GM19351 (cell line): ENCODE results near the gene NFYC.

Experiments used
- ATAC-seq: cut with Tn5 transposase; IDR thresholded peaks from one replicate; pipeline ENCODE4 v1.9.1; 2021; ENCODE audit warnings: mild to moderate bottlenecking, moderate library complexity; ENCODE audit not compliant: unreplicated experiment

The NFYC gene

GRCh38 chr1:40794974-40795715, 103.6 kb downstream of the NFYC start:
- no peak for ATAC-seq

GRCh38 chr1:40795811-40796586, 104.5 kb downstream of the NFYC start:
- ATAC-seq = no peak

GRCh38 chr1:40796939-40797667, 105.6 kb downstream of the NFYC start:
- ATAC-seq = no peak

- no peak for ATAC-seq
Measured at GRCh38 chr1:40797668-40798010, 106.1 kb downstream of the NFYC start.

GRCh38 chr1:40798366-40799281, 107.1 kb downstream of the NFYC start:
- no peak for ATAC-seq

- no peak for ATAC-seq
Measured at GRCh38 chr1:40799351-40799867, 107.9 kb downstream of the NFYC start.

GRCh38 chr1:40801742-40802077, 110.2 kb downstream of the NFYC start:
- ATAC-seq = no peak

GRCh38 chr1:40802078-40802741, 110.7 kb downstream of the NFYC start:
- ATAC-seq = peak; percentile 74

GRCh38 chr1:40802742-40803113, 111.2 kb downstream of the NFYC start:
- peak; percentile 16 for ATAC-seq

GRCh38 chr1:40803447-40803846, 111.9 kb downstream of the NFYC start:
- ATAC-seq = no peak

- ATAC-seq = no peak
Measured at GRCh38 chr1:40803902-40804301, 112.4 kb downstream of the NFYC start.

GRCh38 chr1:40806240-40806639, 114.7 kb downstream of the NFYC start:
- ATAC-seq = no peak

GRCh38 chr1:40806731-40807695, 115.5 kb downstream of the NFYC start:
- no peak for ATAC-seq

GRCh38 chr1:40808002-40808401, 116.5 kb downstream of the NFYC start:
- ATAC-seq = no peak

- no peak for ATAC-seq
Measured at GRCh38 chr1:40808444-40808843, 116.9 kb downstream of the NFYC start.

GRCh38 chr1:40808909-40809308, 117.4 kb downstream of the NFYC start:
- ATAC-seq = no peak

- no peak for ATAC-seq
Measured at GRCh38 chr1:40810927-40811326, 119.4 kb downstream of the NFYC start.

GRCh38 chr1:40815420-40815819, 123.9 kb downstream of the NFYC start:
- no peak for ATAC-seq

- ATAC-seq = no peak
Measured at GRCh38 chr1:40817791-40818263, 126.3 kb downstream of the NFYC start.
